ENCODE measurements around the gene CSPG4. TPM values are rescaled to one million over a fixed set of nuclear protein-coding genes. Genes with fewer than 3 reads are reported as not detected.

CSPG4 gene
- total and polyA plus RNA-seq, 2 of the 8 experiments (the other 6 are each of a cell fraction or from before 2014, with no cell fraction given): 1.4 to 3.0 TPM

GRCh38 chr15:75720787-75721479 is 8.3 kb upstream of the CSPG4 start:
- DNase-seq (ENCODE audit: low read depth in 1 of 2, low spot score in 2 of 2): no peak
- no peak overlapping the region for H3K27ac ChIP-seq (ENCODE audit: low read depth, low read length)
- H3K56ac ChIP-seq (replicated peaks; ENCODE audit: insufficient read length, low read depth, low read length): no peak overlapping the region
- no peaks in the 10 kb centered on the region; a peak in 1 of 7 replicates for H3K4me1 ChIP-seq (replicated peaks in 1 of 4; ENCODE audit: control insufficient read depth in 3 of 4, insufficient read depth in 4 of 4, low read length in 3 of 4)
- no peak overlapping the region for H3K18ac ChIP-seq (ENCODE audit: extremely low read depth, low read length)
- no peaks in the 10 kb centered on the region for H3K23me2 ChIP-seq (ENCODE audit: low read depth, low read length)
- H3K27me3 ChIP-seq (replicated peaks in 1 of 4; ENCODE audit: control insufficient read depth in 3 of 4, extremely low read depth in 1 of 4, insufficient read depth in 3 of 4, low read length in 3 of 4): peaks cover 0 to 5% (median 0%) of the 10 kb centered on the region in 4 experiments; a peak in 2 of 7 replicates
- H2AFZ ChIP-seq (ENCODE audit: low read length): no peak overlapping the region
- H3K23ac ChIP-seq (ENCODE audit: insufficient read length): no peak overlapping the region
- H4K5ac ChIP-seq (ENCODE audit: insufficient read length, low read depth, low read length): no peak overlapping the region
- H3K36me3 ChIP-seq (ENCODE audit: control insufficient read depth in 2 of 4, insufficient read depth in 4 of 4, low read length in 3 of 4): no peaks in the 10 kb centered on the region
- no peak overlapping the region for H3K4me2 ChIP-seq (ENCODE audit: insufficient read depth in 1 of 2, low read depth in 2 of 2, low read length in 2 of 2)
- FAIRE-seq: no peak
- no peak overlapping the region for H2BK20ac ChIP-seq (ENCODE audit: low read length)
- 54% methylated on average over 10 of the region's 10 CpGs; no CpG with 5 or more reads in 1 of the 2 experiments for WGBS, 2 experiments (ENCODE audit: extremely low coverage in 1 of 2, insufficient coverage in 1 of 2, insufficient read length in 1 of 2, insufficient replicate concordance in 2 of 2, low coverage in 1 of 2, low lambda C conversion rate in 2 of 2, missing lambda C conversion rate in 1 of 2)
- peak overlapping the region; percentile 35; the same call in 1 of the 2 replicates for H2BK12ac ChIP-seq (ENCODE audit: low read depth, low read length)
- no peaks in the 10 kb centered on the region for H3K9me3 ChIP-seq (ENCODE audit: insufficient read depth in 2 of 2, low read depth in 1 of 2, low read length in 1 of 2)
- CTCF ChIA-PET (ENCODE audit: partially characterized antibody): interaction anchor here (0.8 to 15.3 kb wide), 10 partner anchors 9 to 199 kb away, joined by 3 to 224 read pairs (median 4); no protein-coding TSS in a partner anchor
- H4K8ac ChIP-seq (ENCODE audit: extremely low read depth, insufficient read depth, low read length): no peak overlapping the region
- POLR2A ChIA-PET (ENCODE audit: partially characterized antibody): interaction anchor here (0.6 kb wide), 1 partner anchor 311 kb away, joined by 4 read pairs; no protein-coding TSS in a partner anchor
- no peak overlapping the region for H3K4ac ChIP-seq (replicated peaks; ENCODE audit: insufficient read length, low read depth, low read length)
- no peak overlapping the region for H3K4me3 ChIP-seq (ENCODE audit: extremely low read depth in 1 of 4, insufficient read depth in 2 of 4, low read depth in 3 of 4, low read length in 4 of 4)
- H2BK15ac ChIP-seq (ENCODE audit: low read length): no peak overlapping the region
- H2BK120ac ChIP-seq (replicated peaks; ENCODE audit: low read depth, low read length): no peak overlapping the region
- H3K79me2 ChIP-seq (ENCODE audit: control insufficient read depth in 1 of 2, insufficient read depth in 2 of 2, low read length in 2 of 2): no peaks in the 10 kb centered on the region
- H3K14ac ChIP-seq (ENCODE audit: insufficient read length): no peak overlapping the region
- no peak overlapping the region for H2AK5ac ChIP-seq (ENCODE audit: low read depth, low read length)
- no peaks in the 10 kb centered on the region for H3K79me1 ChIP-seq (ENCODE audit: low read depth, low read length)
- H4K20me1 ChIP-seq (replicated peaks in 1 of 2; ENCODE audit: control insufficient read depth in 1 of 2, insufficient read depth in 2 of 2, low read length in 2 of 2): no peaks in the 10 kb centered on the region
- H4K91ac ChIP-seq (replicated peaks; ENCODE audit: insufficient read length, low read length): no peak overlapping the region
- no peak overlapping the region for H2BK5ac ChIP-seq (ENCODE audit: low read depth, low read length)
- H3K9ac ChIP-seq (replicated peaks in 1 of 4; ENCODE audit: extremely low read depth in 1 of 4, low read depth in 3 of 4, low read length in 3 of 4): no peak overlapping the region
- TF ChIP-seq TCF12 (IDR thresholded peaks at IDR 0.05; ENCODE audit: low read depth, low read length) (0 out of 2 replicates have a peak, but pooled peaks have one; percentile 18), CEBPB (IDR thresholded peaks at IDR 0.05; ENCODE audit: low read depth, low read length) (peak; percentile 87), SIRT6 (IDR thresholded peaks at IDR 0.05; ENCODE audit: low read length) (no peak), POU5F1 (IDR thresholded peaks at IDR 0.05; ENCODE audit: low read depth, low read length) (no peak), MAX (IDR thresholded peaks at IDR 0.05) (peak; percentile 61; the same call in 1 of the 2 replicates), E2F6 (IDR thresholded peaks at IDR 0.05) (peak; percentile 48), HDAC2 (IDR thresholded peaks at IDR 0.05; ENCODE audit: borderline replicate concordance in 1 of 2, low read depth in 2 of 2, low read length in 2 of 2) (no peak), MAFK (IDR thresholded peaks at IDR 0.05; ENCODE audit: low read depth, low read length) (no peak)
- TF ChIP-seq, protein P1, sequence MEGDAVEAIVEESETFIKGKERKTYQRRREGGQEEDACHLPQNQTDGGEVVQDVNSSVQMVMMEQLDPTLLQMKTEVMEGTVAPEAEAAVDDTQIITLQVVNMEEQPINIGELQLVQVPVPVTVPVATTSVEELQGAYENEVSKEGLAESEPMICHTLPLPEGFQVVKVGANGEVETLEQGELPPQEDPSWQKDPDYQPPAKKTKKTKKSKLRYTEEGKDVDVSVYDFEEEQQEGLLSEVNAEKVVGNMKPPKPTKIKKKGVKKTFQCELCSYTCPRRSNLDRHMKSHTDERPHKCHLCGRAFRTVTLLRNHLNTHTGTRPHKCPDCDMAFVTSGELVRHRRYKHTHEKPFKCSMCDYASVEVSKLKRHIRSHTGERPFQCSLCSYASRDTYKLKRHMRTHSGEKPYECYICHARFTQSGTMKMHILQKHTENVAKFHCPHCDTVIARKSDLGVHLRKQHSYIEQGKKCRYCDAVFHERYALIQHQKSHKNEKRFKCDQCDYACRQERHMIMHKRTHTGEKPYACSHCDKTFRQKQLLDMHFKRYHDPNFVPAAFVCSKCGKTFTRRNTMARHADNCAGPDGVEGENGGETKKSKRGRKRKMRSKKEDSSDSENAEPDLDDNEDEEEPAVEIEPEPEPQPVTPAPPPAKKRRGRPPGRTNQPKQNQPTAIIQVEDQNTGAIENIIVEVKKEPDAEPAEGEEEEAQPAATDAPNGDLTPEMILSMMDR (IDR thresholded peaks at IDR 0.05; ENCODE audit: control extremely low read depth in 1 of 3, insufficient read depth in 1 of 3, low read depth in 1 of 3, low read length in 3 of 3): peak; percentile 66 to 72 (median 71)

Data from H1 (cell line).